K562 (cell line): ENCODE measurements around the gene NR1D1. TPM values are rescaled to one million over a fixed set of nuclear protein-coding genes. Genes with fewer than 3 reads are reported as not detected.

Experiments
- ATF4 ChIP-seq: fragments of 450-650 bp; formaldehyde crosslinking; IDR thresholded peaks from 2 replicates; pipeline ENCODE4 v1.4.0; 2022; ENCODE audit warnings: mild to moderate bottlenecking, moderate library complexity
- BCL6 ChIP-seq: fragments of 250-450 bp; sonication (Bioruptor Pico); IDR thresholded peaks from 2 replicates; pipeline ENCODE4 v1.4.0; 2020
- DACH1 ChIP-seq: fragments of 450-650 bp; IDR thresholded peaks from 2 replicates; pipeline ENCODE4 v1.6.1; 2018; ENCODE audit not compliant: partially characterized antibody
- HDAC1 ChIP-seq, 2 experiments: fragments of 450-650 bp; IDR thresholded peaks; 2 replicates each; pipeline ENCODE4 v1.6.1; 2016 to 2017; ENCODE audit warnings: inconsistent platforms in 1 of 2, mild to moderate bottlenecking in 1 of 2, moderate library complexity in 1 of 2
- MNT ChIP-seq, 2 experiments: fragments of 450-650 bp; conservative IDR thresholded peaks; 2 replicates each; pipeline ENCODE4 v1.6.1; 2017; ENCODE audit warnings: mild to moderate bottlenecking in 2 of 2, moderate library complexity in 2 of 2
- NELFE ChIP-seq: IDR thresholded peaks from 2 replicates; pipeline ENCODE4 v1.6.1; 2011; ENCODE audit warnings: mild to moderate bottlenecking; ENCODE audit not compliant: insufficient read depth, insufficient read length
- POLR2A ChIP-seq: fragments of 450-650 bp; conservative IDR thresholded peaks from 2 replicates; pipeline ENCODE4 v1.6.1; 2016
- RBM14 ChIP-seq: fragments of 200-400 bp; formaldehyde crosslinking; IDR thresholded peaks from 2 replicates; pipeline ENCODE4 v1.6.1; 2018; ENCODE audit warnings: low read depth, mild to moderate bottlenecking, low read length, moderate library complexity, borderline replicate concordance; ENCODE audit not compliant: insufficient read depth
- ZBTB5 ChIP-seq: fragments of 450-650 bp; IDR thresholded peaks from 2 replicates; pipeline ENCODE4 v1.6.1; 2017; ENCODE audit warnings: antibody characterized with exemption
- ZNF140 ChIP-seq: fragments of 250-450 bp; sonication (Bioruptor Pico); IDR thresholded peaks from 2 replicates; pipeline ENCODE4 v1.8.0; 2021; ENCODE audit warnings: moderate library complexity, mild to moderate bottlenecking, inconsistent platforms
- polyA plus RNA-seq, 8 experiments: library from polyadenylated mRNA; depleted of rRNA in 4 of 8; stranded (reverse) in 5 of 8; unstranded in 3 of 8; fragments of >200 nt; fragmentation: Nextera tagmentation in 2 of 8; fragmentation: Illumina TruSeq in 1 of 8; extraction: Ambion mirVana in 2 of 8; extraction: Trizol in 1 of 8; gene quantifications; 2 replicates each; pipeline versions ENCODE4 v1.2.1 to v1.2.3, GENCODE V29; 2011 to 2014; ENCODE audit warnings: inconsistent platforms in 1 of 8, missing spikeins in 1 of 8
- total RNA-seq, 7 experiments: library from RNA; depleted of rRNA in 6 of 7; stranded (reverse); fragments of >200 nt in 6 of 7; fragmentation: Illumina TruSeq in 2 of 7; extraction: Trizol in 2 of 7; gene quantifications; 2 replicates each; pipeline versions ENCODE4 v1.2.1 to v1.2.3, GENCODE V29; 2011 to 2021; ENCODE audit warnings: low replicate concordance in 1 of 7

The NR1D1 gene
- total and polyA plus RNA-seq, 9 of the 15 experiments (the other 6 are each of a cell fraction or from before 2014, with no cell fraction given) = 0.25 to 7.7 (median 0.65) TPM

- TF ChIP-seq HDAC1 (IDR thresholded peaks at IDR 0.05) (peak in 1 of 2 experiments; percentile 19; a peak in 1 of 4 replicates), BCL6 (no peak), ZBTB5 (0 out of 2 replicates have a peak, but pooled peaks have one; percentile 24), DACH1 (no peak), POLR2A (no peak), MNT (conservative IDR thresholded peaks at IDR 0.05) (no peak), ZNF140 (no peak), NELFE (no peak), ATF4 (CRISPR knock-in tag) (no peak), RBM14 (no peak)
These were observed 13.2 kb downstream of the NR1D1 start (continued) for GRCh38 chr17:40087049-40087794.
